K562 (cell line): ENCODE results near the gene GPR21. TPM values are rescaled to one million over a fixed set of nuclear protein-coding genes. Genes with fewer than 3 reads are reported as not detected.

Experiments
- ATAC-seq: fragments of 200-7000 bp; cut with Tn5 transposase; 3 replicates; pipeline ENCODE4 v1.9.1; 2020; ENCODE audit warnings: moderate library complexity
- BruUV-seq: library from RNA; stranded (reverse); fragments of 400-500 nt; replicated peaks from 2 replicates; lab custom pipeline; 2021; lab: Mats Ljungman, UMichigan
- CTCF ChIA-PET: fragments of 300-600 bp; formaldehyde crosslinking; extraction: SDS; loops from one replicate; lab custom pipeline; 2021; ENCODE audit warnings: low intra/inter-chr PET ratio; lab: Yijun Ruan, JAX
- POLR2A ChIA-PET: fragments of 300-600, 350-650 bp; sonication (Branson Sonifier 250); formaldehyde crosslinking; extraction: SDS; loops from one replicate; lab custom pipeline; 2021; ENCODE audit warnings: antibody characterized with exemption, inconsistent platforms; lab: Yijun Ruan, JAX
- DNase-seq, 4 experiments: peaks; one replicate each; pipeline versions ENCODE4 v3.0.0 to v3.0.0-alpha.2; 2011 to 2018; ENCODE audit warnings: low spot score in 3 of 4, mixed read lengths in 3 of 4; ENCODE audit errors: extremely low read depth in 1 of 4
- FAIRE-seq: peaks from 2 replicates; lab custom pipeline; 2011; peaks lifted over from hg19 to GRCh38; lab: Jason Lieb, UNC
- H2AFZ ChIP-seq: 2 replicates; pipeline ENCODE4 v1.6.0; 2011; ENCODE audit warnings: low read depth, low read length, control low read depth, inconsistent platforms
- H3K27ac ChIP-seq: fragments of 200-600 bp; 3 replicates; pipeline ENCODE4 v1.8.0; 2011; ENCODE audit warnings: low read depth, mild to moderate bottlenecking, control low read depth, inconsistent platforms, low read length, moderate library complexity, mixed read lengths; ENCODE audit errors: extremely low read depth
- H3K27me3 ChIP-seq, 2 experiments: fragments of 300-600 bp in 1 of 2; 2 replicates in 1 of 2; 3 replicates in 1 of 2; pipeline versions ENCODE4 v1.6.0 to v1.8.0; 2011; ENCODE audit warnings: inconsistent platforms in 2 of 2, low read length in 2 of 2, mild to moderate bottlenecking in 1 of 2, mixed read lengths in 1 of 2, moderate library complexity in 1 of 2; ENCODE audit not compliant: control insufficient read depth in 2 of 2, insufficient read depth in 2 of 2
- H3K36me3 ChIP-seq: fragments of 300-600 bp; 3 replicates; pipeline ENCODE4 v1.8.0; 2011; ENCODE audit warnings: mild to moderate bottlenecking, low read length, inconsistent platforms; ENCODE audit not compliant: control insufficient read depth, insufficient read depth
- H3K4me1 ChIP-seq, 2 experiments: fragments of 200-600 bp in 1 of 2; replicated peaks in 1 of 2; 2 replicates in 1 of 2; 3 replicates in 1 of 2; pipeline versions ENCODE4 v1.5.1 to v1.8.0; 2011; ENCODE audit warnings: inconsistent platforms in 2 of 2, low read length in 2 of 2, mild to moderate bottlenecking in 1 of 2, mixed read lengths in 1 of 2, moderate library complexity in 1 of 2; ENCODE audit not compliant: control insufficient read depth in 2 of 2, insufficient read depth in 2 of 2
- H3K4me2 ChIP-seq: 2 replicates; pipeline ENCODE4 v1.6.1; 2011; ENCODE audit warnings: low read length, control low read depth, inconsistent platforms, mixed read lengths; ENCODE audit not compliant: insufficient read depth
- H3K4me3 ChIP-seq: fragments of 200-600 bp; sonication (generic), shearing (Covaris generic); 2 replicates; pipeline ENCODE4 v1.5.1; 2016; ENCODE audit warnings: control low read depth, inconsistent platforms
- H3K79me2 ChIP-seq: fragments of 200-600 bp; 3 replicates; pipeline ENCODE4 v1.8.0; 2011; ENCODE audit warnings: low read length, inconsistent platforms; ENCODE audit not compliant: control insufficient read depth, insufficient read depth
- H3K9ac ChIP-seq, 2 experiments: 2 replicates each; pipeline versions ENCODE4 v1.6.0 to v1.6.1; 2011; ENCODE audit warnings: low read depth in 2 of 2, low read length in 2 of 2, control low read depth in 1 of 2, inconsistent platforms in 1 of 2, mild to moderate bottlenecking in 1 of 2, mixed read lengths in 1 of 2; ENCODE audit not compliant: insufficient read depth in 1 of 2
- H3K9me1 ChIP-seq: one replicate; pipeline ENCODE4 v1.6.0; 2011; ENCODE audit warnings: inconsistent platforms, mild to moderate bottlenecking, low read length, moderate library complexity; ENCODE audit not compliant: control insufficient read depth, insufficient read depth
- H3K9me3 ChIP-seq: replicated peaks from 2 replicates; pipeline ENCODE4 v1.5.1; 2011; ENCODE audit warnings: low read depth, low read length, inconsistent platforms; ENCODE audit not compliant: control insufficient read depth, insufficient read depth
- H4K20me1 ChIP-seq: replicated peaks from 2 replicates; pipeline ENCODE4 v1.6.1; 2011; ENCODE audit warnings: low read length, inconsistent platforms, mixed read lengths; ENCODE audit not compliant: control insufficient read depth, insufficient read depth
- MCM5 ChIP-seq: fragments of 450-650 bp; IDR thresholded peaks from 2 replicates; pipeline ENCODE4 v1.6.1; 2016; ENCODE audit warnings: low read depth
- WGBS: fragments of 100-300 bp; shearing (Covaris generic); methylation state at CpG from one replicate; pipeline ENCODE4 v1.1.6; 2016; ENCODE audit warnings: low coverage, mixed read lengths; ENCODE audit not compliant: insufficient coverage; ENCODE audit errors: missing lambda C conversion rate; 5-methylcytosine and 5-hydroxymethylcytosine counted together
- in situ Hi-C: fragments of 300-500 bp; cut with MboI; formaldehyde crosslinking; loops from 4 replicates; pipeline ENCODE4 v1.15.0; 2018; ENCODE audit warnings: inconsistent platforms, mixed read lengths
- intact Hi-C: fragments of 100-400 bp; cut with micrococcal nuclease; formaldehyde crosslinking; loops from 2 replicates; pipeline ENCODE4 v1.14.2; 2022
- polyA plus RNA-seq, 8 experiments: library from polyadenylated mRNA; depleted of rRNA in 4 of 8; stranded (reverse) in 5 of 8; unstranded in 3 of 8; fragments of >200 nt; fragmentation: Nextera tagmentation in 2 of 8; fragmentation: Illumina TruSeq in 1 of 8; extraction: Ambion mirVana in 2 of 8; extraction: Trizol in 1 of 8; gene quantifications; 2 replicates each; pipeline versions ENCODE4 v1.2.1 to v1.2.3, GENCODE V29; 2011 to 2014; ENCODE audit warnings: inconsistent platforms in 1 of 8, missing spikeins in 1 of 8
- small RNA-seq: library from RNA; depleted of rRNA; stranded (forward); fragments of <200 nt; gene quantifications from one replicate; pipeline ENCODE3, GENCODE V24; 2014
- total RNA-seq, 7 experiments: library from RNA; depleted of rRNA in 6 of 7; stranded (reverse); fragments of >200 nt in 6 of 7; fragmentation: Illumina TruSeq in 2 of 7; extraction: Trizol in 2 of 7; gene quantifications; 2 replicates each; pipeline versions ENCODE4 v1.2.1 to v1.2.3, GENCODE V29; 2011 to 2021; ENCODE audit warnings: low replicate concordance in 1 of 7
- TF ChIP-seq, protein P1 (sequence below): fragments of 450-650 bp; formaldehyde crosslinking; conservative IDR thresholded peaks from 2 replicates; pipeline ENCODE4 v1.4.0; 2022; ENCODE audit warnings: mild to moderate bottlenecking, missing genetic modification characterization

Gene GPR21
- total and polyA plus RNA-seq, 9 of the 15 experiments (the other 6 are each of a cell fraction or from before 2014, with no cell fraction given), result 0.16 to 0.83 (median 0.36) TPM; not detected in 6

DNA sequence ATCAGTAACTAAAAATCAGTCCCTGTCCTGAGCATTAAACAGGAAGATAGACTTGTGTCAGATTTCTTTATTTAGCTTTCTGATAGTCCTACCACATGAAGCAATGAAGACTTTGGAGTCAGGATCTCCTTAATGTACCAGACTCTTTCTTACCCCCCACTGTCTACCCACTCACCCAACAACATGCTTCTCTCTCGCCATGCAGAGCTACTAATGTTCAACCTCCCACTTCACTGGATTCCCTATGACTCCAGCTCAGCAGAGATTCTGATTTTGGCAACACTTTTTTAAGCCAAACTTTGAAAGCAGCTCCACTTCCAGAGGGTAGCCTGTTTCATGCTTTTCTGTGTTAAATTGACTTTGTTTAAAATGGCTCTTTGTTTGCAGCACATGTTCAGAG, 50.8 kb downstream of the GPR21 start:
- CTCF ChIA-PET, result interaction anchor here (0.6 kb wide), 1 partner anchor 17 kb away, joined by 3 read pairs; no protein-coding TSS in a partner anchor
- DNase-seq, result no peak
- no peaks in the 10 kb centered on the region for H4K20me1 ChIP-seq
- no peak for FAIRE-seq
- no peak overlapping the region for H3K9ac ChIP-seq
- no peak for ATAC-seq
- WGBS, result 92% methylated on average over 1 of the region's 1 CpG
- H3K4me3 ChIP-seq, result no peak overlapping the region
- H3K4me1 ChIP-seq, result no peaks in the 10 kb centered on the region; a peak in 1 of 5 replicates
- no peak overlapping the region for H3K27ac ChIP-seq
- H3K36me3 ChIP-seq, result peaks cover 22% of the 10 kb centered on the region; the same call in 2 of the 3 replicates
- no peaks in the 10 kb centered on the region for H3K27me3 ChIP-seq
- no peaks in the 10 kb centered on the region for H3K9me3 ChIP-seq
- in situ Hi-C loops, result loop anchor here (5.0 kb wide), 1 partner anchor 268 kb away; no protein-coding TSS in a partner anchor
- no peak for TF ChIP-seq MCM5
- TF ChIP-seq, protein P1, sequence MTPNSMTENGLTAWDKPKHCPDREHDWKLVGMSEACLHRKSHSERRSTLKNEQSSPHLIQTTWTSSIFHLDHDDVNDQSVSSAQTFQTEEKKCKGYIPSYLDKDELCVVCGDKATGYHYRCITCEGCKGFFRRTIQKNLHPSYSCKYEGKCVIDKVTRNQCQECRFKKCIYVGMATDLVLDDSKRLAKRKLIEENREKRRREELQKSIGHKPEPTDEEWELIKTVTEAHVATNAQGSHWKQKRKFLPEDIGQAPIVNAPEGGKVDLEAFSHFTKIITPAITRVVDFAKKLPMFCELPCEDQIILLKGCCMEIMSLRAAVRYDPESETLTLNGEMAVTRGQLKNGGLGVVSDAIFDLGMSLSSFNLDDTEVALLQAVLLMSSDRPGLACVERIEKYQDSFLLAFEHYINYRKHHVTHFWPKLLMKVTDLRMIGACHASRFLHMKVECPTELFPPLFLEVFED, result no peak
- intact Hi-C loops, result loop anchor here (10.0 kb wide), 1 partner anchor 141 kb away; no protein-coding TSS in a partner anchor
- POLR2A ChIA-PET, result interaction anchor here (0.7 kb wide), 1 partner anchor 266 kb away, joined by 3 read pairs; no protein-coding TSS in a partner anchor
- no peak overlapping the region for H3K4me2 ChIP-seq
- no peaks in the 10 kb centered on the region for H3K9me1 ChIP-seq
- BruUV-seq, result no TSS peak
- no peak overlapping the region for H2AFZ ChIP-seq
- H3K79me2 ChIP-seq, result no peaks in the 10 kb centered on the region

Small RNAs within 50 kb of the gene (small RNA-seq; reads per million reads assigned to genes)
- gene GPR21, result not detected

Other genes starting within 250 kb of the GPR21 start
Only the 7 nearest of the 8 such genes appear.
- not detected in 2 replicates for gene OR1K1, start 233.5 kb upstream of the GPR21 start, total RNA-seq (2014; rRNA removed)
- gene OR1K1, start 233.5 kb upstream of the GPR21 start, total RNA-seq (2014; rRNA removed; fragmentation: Illumina TruSeq; extraction: Trizol), result not detected in 2 replicates
- not detected in 2 replicates for gene OR1K1, start 233.5 kb upstream of the GPR21 start, total RNA-seq (2015; rRNA removed; fragmentation: Illumina TruSeq; extraction: Trizol)
- not detected in 2 replicates for gene OR1K1, start 233.5 kb upstream of the GPR21 start, total RNA-seq (2021)
- gene OR1K1, start 233.5 kb upstream of the GPR21 start, polyA plus RNA-seq (2011; rRNA removed), result not detected in 2 replicates
- gene OR1K1, start 233.5 kb upstream of the GPR21 start, polyA plus RNA-seq (2014; fragmentation: Illumina TruSeq; extraction: Trizol), result not detected in 2 replicates
- gene OR1K1, start 233.5 kb upstream of the GPR21 start, polyA plus RNA-seq (2014; fragmentation: Nextera tagmentation; extraction: Ambion mirVana), result not detected
- gene OR1K1, start 233.5 kb upstream of the GPR21 start, polyA plus RNA-seq (2014; rRNA removed), result not detected in 2 replicates
- 20.2 and 22.7 TPM in 2 replicates for gene PDCL, start 205.1 kb upstream of the GPR21 start, total RNA-seq (2014; rRNA removed)
- gene PDCL, start 205.1 kb upstream of the GPR21 start, total RNA-seq (2014; rRNA removed; fragmentation: Illumina TruSeq; extraction: Trizol), result 22.0 and 24.6 TPM in 2 replicates
- gene PDCL, start 205.1 kb upstream of the GPR21 start, total RNA-seq (2015; rRNA removed; fragmentation: Illumina TruSeq; extraction: Trizol), result 18.4 and 22.1 TPM in 2 replicates
- gene PDCL, start 205.1 kb upstream of the GPR21 start, total RNA-seq (2021), result 16.5 and 18.7 TPM in 2 replicates
- gene PDCL, start 205.1 kb upstream of the GPR21 start, polyA plus RNA-seq (2011; rRNA removed), result 11.4 and 14.0 TPM in 2 replicates
- gene PDCL, start 205.1 kb upstream of the GPR21 start, polyA plus RNA-seq (2014; fragmentation: Illumina TruSeq; extraction: Trizol), result 11.7 and 12.7 TPM in 2 replicates
- 10 to 100 TPM; 18.6 to 21.7 TPM for gene PDCL, start 205.1 kb upstream of the GPR21 start, polyA plus RNA-seq (2014; fragmentation: Nextera tagmentation; extraction: Ambion mirVana)
- gene PDCL, start 205.1 kb upstream of the GPR21 start, polyA plus RNA-seq (2014; rRNA removed), result 12.8 and 15.0 TPM in 2 replicates
- 18.6 and 18.7 TPM in 2 replicates for gene RC3H2, start 128.3 kb upstream of the GPR21 start, total RNA-seq (2014; rRNA removed)
- gene RC3H2, start 128.3 kb upstream of the GPR21 start, total RNA-seq (2014; rRNA removed; fragmentation: Illumina TruSeq; extraction: Trizol), result 23.2 and 28.1 TPM in 2 replicates
- 25.8 and 28.1 TPM in 2 replicates for gene RC3H2, start 128.3 kb upstream of the GPR21 start, total RNA-seq (2015; rRNA removed; fragmentation: Illumina TruSeq; extraction: Trizol)
- 25.0 and 26.6 TPM in 2 replicates for gene RC3H2, start 128.3 kb upstream of the GPR21 start, total RNA-seq (2021)
- 29.5 and 35.4 TPM in 2 replicates for gene RC3H2, start 128.3 kb upstream of the GPR21 start, polyA plus RNA-seq (2011; rRNA removed)
- gene RC3H2, start 128.3 kb upstream of the GPR21 start, polyA plus RNA-seq (2014; fragmentation: Illumina TruSeq; extraction: Trizol), result 15.4 and 15.7 TPM in 2 replicates
- 1 to 10 TPM; 5.6 to 8.6 TPM for gene RC3H2, start 128.3 kb upstream of the GPR21 start, polyA plus RNA-seq (2014; fragmentation: Nextera tagmentation; extraction: Ambion mirVana)
- gene RC3H2, start 128.3 kb upstream of the GPR21 start, polyA plus RNA-seq (2014; rRNA removed), result 12.8 and 13.9 TPM in 2 replicates
- 3.1 and 3.7 TPM in 2 replicates for gene ZBTB6, start 120.3 kb upstream of the GPR21 start, total RNA-seq (2014; rRNA removed)
- 6.7 and 8.0 TPM in 2 replicates for gene ZBTB6, start 120.3 kb upstream of the GPR21 start, total RNA-seq (2014; rRNA removed; fragmentation: Illumina TruSeq; extraction: Trizol)
- gene ZBTB6, start 120.3 kb upstream of the GPR21 start, total RNA-seq (2015; rRNA removed; fragmentation: Illumina TruSeq; extraction: Trizol), result 6.1 and 7.2 TPM in 2 replicates
- 5.0 and 5.3 TPM in 2 replicates for gene ZBTB6, start 120.3 kb upstream of the GPR21 start, total RNA-seq (2021)
- gene ZBTB6, start 120.3 kb upstream of the GPR21 start, polyA plus RNA-seq (2011; rRNA removed), result 6.4 and 6.9 TPM in 2 replicates
- gene ZBTB6, start 120.3 kb upstream of the GPR21 start, polyA plus RNA-seq (2014; fragmentation: Illumina TruSeq; extraction: Trizol), result 4.9 and 6.3 TPM in 2 replicates
- 1 to 10 TPM; 1.4 to 4.8 TPM for gene ZBTB6, start 120.3 kb upstream of the GPR21 start, polyA plus RNA-seq (2014; fragmentation: Nextera tagmentation; extraction: Ambion mirVana)
- 3.9 and 4.5 TPM in 2 replicates for gene ZBTB6, start 120.3 kb upstream of the GPR21 start, polyA plus RNA-seq (2014; rRNA removed)
- gene ZBTB26, start 102.2 kb upstream of the GPR21 start, total RNA-seq (2014; rRNA removed), result 3.4 and 4.3 TPM in 2 replicates
- 4.3 and 5.4 TPM in 2 replicates for gene ZBTB26, start 102.2 kb upstream of the GPR21 start, total RNA-seq (2014; rRNA removed; fragmentation: Illumina TruSeq; extraction: Trizol)
- gene ZBTB26, start 102.2 kb upstream of the GPR21 start, total RNA-seq (2015; rRNA removed; fragmentation: Illumina TruSeq; extraction: Trizol), result 3.5 and 3.9 TPM in 2 replicates
- gene ZBTB26, start 102.2 kb upstream of the GPR21 start, total RNA-seq (2021), result 7.4 and 9.1 TPM in 2 replicates
- 20.7 and 21.4 TPM in 2 replicates for gene ZBTB26, start 102.2 kb upstream of the GPR21 start, polyA plus RNA-seq (2011; rRNA removed)
- 10.0 and 11.4 TPM in 2 replicates for gene ZBTB26, start 102.2 kb upstream of the GPR21 start, polyA plus RNA-seq (2014; fragmentation: Illumina TruSeq; extraction: Trizol)
- gene ZBTB26, start 102.2 kb upstream of the GPR21 start, polyA plus RNA-seq (2014; fragmentation: Nextera tagmentation; extraction: Ambion mirVana), result 1 to 10 TPM; 2.4 to 5.0 TPM
- 9.4 and 10.3 TPM in 2 replicates for gene ZBTB26, start 102.2 kb upstream of the GPR21 start, polyA plus RNA-seq (2014; rRNA removed)
- gene RABGAP1, start 92.6 kb upstream of the GPR21 start, total RNA-seq (2014; rRNA removed), result 5.1 and 6.8 TPM in 2 replicates
- 15.7 and 16.3 TPM in 2 replicates for gene RABGAP1, start 92.6 kb upstream of the GPR21 start, total RNA-seq (2014; rRNA removed; fragmentation: Illumina TruSeq; extraction: Trizol)
- gene RABGAP1, start 92.6 kb upstream of the GPR21 start, total RNA-seq (2015; rRNA removed; fragmentation: Illumina TruSeq; extraction: Trizol), result 14.1 and 16.5 TPM in 2 replicates
- gene RABGAP1, start 92.6 kb upstream of the GPR21 start, total RNA-seq (2021), result 12.6 and 15.3 TPM in 2 replicates
- 21.0 and 22.7 TPM in 2 replicates for gene RABGAP1, start 92.6 kb upstream of the GPR21 start, polyA plus RNA-seq (2011; rRNA removed)
- gene RABGAP1, start 92.6 kb upstream of the GPR21 start, polyA plus RNA-seq (2014; fragmentation: Illumina TruSeq; extraction: Trizol), result 9.6 and 13.1 TPM in 2 replicates
- gene RABGAP1, start 92.6 kb upstream of the GPR21 start, polyA plus RNA-seq (2014; fragmentation: Nextera tagmentation; extraction: Ambion mirVana), result 1 to 10 TPM; 1.5 to 2.2 TPM
- gene RABGAP1, start 92.6 kb upstream of the GPR21 start, polyA plus RNA-seq (2014; rRNA removed), result 7.7 and 9.8 TPM in 2 replicates
- 53.8 and 55.9 TPM in 2 replicates for gene STRBP, start 234.9 kb downstream of the GPR21 start, total RNA-seq (2014; rRNA removed)
- 84.0 and 87.4 TPM in 2 replicates for gene STRBP, start 234.9 kb downstream of the GPR21 start, total RNA-seq (2014; rRNA removed; fragmentation: Illumina TruSeq; extraction: Trizol)
- 67.9 and 75.3 TPM in 2 replicates for gene STRBP, start 234.9 kb downstream of the GPR21 start, total RNA-seq (2015; rRNA removed; fragmentation: Illumina TruSeq; extraction: Trizol)
- gene STRBP, start 234.9 kb downstream of the GPR21 start, total RNA-seq (2021), result 66.5 and 73.5 TPM in 2 replicates
- gene STRBP, start 234.9 kb downstream of the GPR21 start, polyA plus RNA-seq (2011; rRNA removed), result 54.7 and 72.2 TPM in 2 replicates
- gene STRBP, start 234.9 kb downstream of the GPR21 start, polyA plus RNA-seq (2014; fragmentation: Illumina TruSeq; extraction: Trizol), result 56.1 and 70.2 TPM in 2 replicates
- gene STRBP, start 234.9 kb downstream of the GPR21 start, polyA plus RNA-seq (2014; fragmentation: Nextera tagmentation; extraction: Ambion mirVana), result 10 to 100 TPM; 27.7 to 27.8 TPM
- 52.1 and 56.0 TPM in 2 replicates for gene STRBP, start 234.9 kb downstream of the GPR21 start, polyA plus RNA-seq (2014; rRNA removed)